NCI-H146 treated with DMSO at 0.1 percent for 48 hours (cell line): ENCODE measurements around the gene JPT1.
A peak's percentile ranks its signal among the peaks of the same experiment; 100 is the strongest.
"Not testable (repeated sequence)": the region's sequence is repeated elsewhere in the genome, so short reads cannot be mapped to it uniquely, and the experiment has no call there.

Experiments used
- DNase-seq: peaks from one replicate; lab custom pipeline; 2025; ENCODE audit not compliant: unreplicated experiment; lab: John Stamatoyannopoulos, UW

JPT1 gene, protein sequence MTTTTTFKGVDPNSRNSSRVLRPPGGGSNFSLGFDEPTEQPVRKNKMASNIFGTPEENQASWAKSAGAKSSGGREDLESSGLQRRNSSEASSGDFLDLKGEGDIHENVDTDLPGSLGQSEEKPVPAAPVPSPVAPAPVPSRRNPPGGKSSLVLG

DNA sequence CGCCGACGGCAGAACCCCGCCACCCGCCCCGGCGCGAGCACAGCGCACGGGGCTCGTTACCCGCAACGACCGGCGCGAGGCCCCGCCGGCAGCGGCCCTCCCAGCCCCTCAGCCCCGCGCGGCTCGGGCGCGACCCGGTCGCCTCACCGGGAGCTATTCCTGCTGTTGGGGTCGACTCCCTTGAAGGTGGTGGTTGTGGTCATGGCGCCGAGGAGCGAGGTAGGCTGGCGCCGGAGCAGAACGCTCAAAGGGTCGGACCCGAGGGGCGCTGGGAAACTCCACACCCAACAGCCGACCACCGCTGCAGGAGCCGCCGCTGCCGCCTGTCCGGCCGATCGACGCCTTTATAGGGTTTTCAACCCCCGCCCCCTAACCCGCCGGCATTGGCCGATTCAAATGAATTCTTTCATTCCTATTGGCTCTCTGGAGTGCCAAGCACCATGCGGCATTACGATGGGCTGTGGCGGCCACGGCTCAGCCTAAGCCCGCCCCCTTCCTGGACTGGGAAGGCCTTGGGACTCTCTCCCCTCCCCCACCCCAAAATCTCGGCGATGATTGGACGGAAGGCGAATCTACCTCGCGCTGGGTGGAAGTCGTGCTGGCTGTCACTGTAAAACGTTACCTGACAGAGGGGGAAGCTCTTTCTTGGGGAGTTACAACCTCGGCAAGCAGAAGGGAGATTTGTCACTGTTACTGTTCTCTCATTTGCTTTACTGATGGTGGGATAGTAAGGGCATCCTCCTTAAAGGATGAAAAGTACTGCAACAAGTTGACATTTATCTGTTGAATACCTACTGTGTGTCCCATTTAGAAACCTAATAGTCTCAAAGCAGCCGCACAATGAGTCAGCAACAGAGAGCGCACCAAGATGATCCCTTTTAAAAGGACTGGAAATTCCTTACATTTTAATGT lies at the start of gene JPT1:
Gene JPT1 (minus strand): TSS at position 318 of the 912 bp plus-strand sequence. CDS start 115 bp downstream, at position 203.
- DNase-seq = peak; percentile 94

DNA sequence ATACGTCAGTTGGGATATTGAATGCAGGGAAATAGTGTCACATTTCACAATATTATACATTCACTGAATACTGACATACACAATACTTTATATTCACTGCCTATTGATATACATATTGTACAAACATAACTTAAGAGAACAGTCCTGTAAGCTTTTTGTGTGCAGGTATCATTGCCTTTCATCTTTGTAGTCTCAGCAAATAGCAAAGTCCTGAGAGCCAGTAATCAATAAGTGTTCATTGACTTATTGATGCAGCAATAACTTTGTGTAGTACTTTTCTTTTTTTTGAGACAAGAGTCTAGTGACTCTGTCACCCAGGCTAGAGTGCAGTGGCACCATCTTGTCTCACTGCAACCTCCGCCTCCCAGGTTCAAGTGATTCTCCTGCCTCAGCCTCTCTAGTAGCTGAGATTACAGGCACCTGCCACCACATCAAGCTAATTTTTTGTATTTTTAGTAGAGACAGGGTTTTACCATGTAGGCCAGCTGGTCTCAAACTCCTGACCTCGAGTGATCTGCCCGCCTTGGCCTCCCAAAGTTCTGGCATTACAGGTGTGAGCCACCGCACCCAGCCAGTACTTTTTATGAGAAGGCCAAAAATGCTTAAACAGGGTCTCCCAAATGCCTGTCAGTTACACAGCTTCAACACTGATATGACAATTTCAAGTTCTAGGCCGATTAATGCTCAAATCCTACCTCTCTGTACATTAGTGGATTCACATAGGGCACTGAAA lies 45.7 kb upstream of the JPT1 start:
- no peak for DNase-seq

DNA sequence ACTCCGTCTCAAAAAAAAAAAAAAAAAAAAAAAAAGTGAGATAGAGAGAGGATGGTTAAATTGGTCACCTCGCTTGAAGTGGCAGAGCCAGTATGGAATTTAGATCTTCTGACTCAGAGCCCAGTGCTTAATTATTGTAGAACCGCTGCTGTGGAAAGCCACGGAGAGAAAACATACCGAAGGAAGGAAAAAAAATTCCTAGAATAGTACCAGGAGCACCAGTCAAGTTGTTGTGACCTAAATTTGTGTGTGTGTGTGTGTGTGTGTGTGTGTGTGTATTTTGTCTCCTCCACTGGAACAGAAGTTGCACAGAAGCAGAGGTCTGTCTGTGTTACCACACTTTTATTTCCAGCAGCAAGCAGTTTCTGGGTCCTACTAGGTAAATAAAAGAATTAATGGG lies 40.6 kb upstream of the JPT1 start:
- DNase-seq = no peak

DNA sequence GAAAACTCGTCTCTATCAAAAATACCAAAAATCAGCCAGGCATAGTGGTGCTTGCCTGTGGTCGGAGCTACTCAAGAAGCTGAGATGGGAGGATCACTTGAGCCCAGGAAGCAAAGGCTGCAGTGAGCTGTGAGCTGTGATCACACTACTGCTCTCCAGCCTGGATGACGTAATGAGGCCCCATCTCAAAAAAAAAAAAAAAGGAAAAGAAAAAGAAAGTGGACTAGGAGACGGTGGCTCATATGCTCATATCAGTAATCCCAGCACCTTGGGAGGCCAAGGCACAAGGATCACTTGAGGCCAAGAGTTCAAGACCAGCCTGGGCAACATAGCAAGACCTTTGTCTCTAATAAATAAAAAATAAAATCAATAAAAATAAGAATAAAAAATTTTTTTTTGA lies 37.3 kb upstream of the JPT1 start:
- no peak for DNase-seq

DNA sequence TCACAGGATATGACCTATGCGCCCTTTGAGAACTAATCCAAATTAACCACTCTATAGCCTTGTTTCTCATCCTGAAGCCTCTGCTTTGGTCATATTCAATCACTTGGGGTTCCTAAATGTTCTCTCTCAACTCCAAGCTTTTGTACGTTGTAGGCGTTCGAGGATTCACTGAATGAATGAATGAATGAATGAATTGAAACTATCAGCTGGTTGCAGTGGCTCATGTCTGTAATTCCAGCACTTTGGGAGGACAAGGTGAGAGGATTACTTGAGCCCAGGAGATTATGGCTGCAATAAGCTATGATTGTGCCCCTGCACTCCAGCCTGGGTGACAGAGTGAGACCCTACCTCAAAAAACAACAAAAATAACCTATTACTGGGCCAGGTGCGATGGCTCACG lies 34.3 kb upstream of the JPT1 start:
- no peak for DNase-seq

DNA sequence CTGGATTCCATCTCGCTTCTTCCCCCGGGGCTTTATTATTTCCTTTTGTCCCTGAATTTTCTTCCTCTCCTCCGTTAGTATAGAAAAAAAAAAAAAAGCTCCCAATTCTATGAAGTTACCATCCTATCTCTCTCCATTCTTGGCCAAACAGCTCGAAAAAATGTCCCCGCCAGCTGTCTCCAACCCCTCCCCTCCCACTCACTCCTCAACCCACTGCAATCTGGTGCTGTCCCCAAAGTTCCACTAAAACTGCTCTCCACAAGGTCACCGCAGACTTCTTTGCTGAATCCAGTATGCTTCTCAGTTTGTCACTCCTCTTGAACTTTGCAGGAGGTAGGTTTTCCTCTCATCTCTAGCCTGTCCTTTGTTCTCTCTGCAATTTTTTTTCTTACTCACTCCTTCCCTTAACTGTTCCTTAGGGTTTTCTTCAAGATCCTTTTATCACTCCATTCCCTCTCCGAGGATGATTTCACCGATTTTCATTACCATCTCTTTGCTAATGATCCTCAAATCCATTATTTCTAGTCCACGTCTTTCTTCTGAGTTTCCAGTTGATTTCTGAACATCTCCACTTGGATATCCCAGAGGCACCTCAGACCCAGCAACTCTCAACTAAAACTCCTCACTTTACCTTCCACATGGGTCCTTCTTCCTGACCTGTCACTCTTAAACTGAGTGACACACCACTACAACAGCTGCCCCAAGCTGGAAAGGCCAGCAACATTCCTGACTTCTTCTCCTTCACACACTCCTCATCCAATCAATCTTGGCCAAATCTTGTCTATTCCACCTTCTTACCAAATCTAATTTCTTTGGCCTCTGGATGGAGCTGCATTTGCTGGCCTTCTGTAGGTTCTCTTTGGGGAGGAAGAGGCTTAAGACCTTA lies 29.9 kb upstream of the JPT1 start:
- no peak for DNase-seq

DNA sequence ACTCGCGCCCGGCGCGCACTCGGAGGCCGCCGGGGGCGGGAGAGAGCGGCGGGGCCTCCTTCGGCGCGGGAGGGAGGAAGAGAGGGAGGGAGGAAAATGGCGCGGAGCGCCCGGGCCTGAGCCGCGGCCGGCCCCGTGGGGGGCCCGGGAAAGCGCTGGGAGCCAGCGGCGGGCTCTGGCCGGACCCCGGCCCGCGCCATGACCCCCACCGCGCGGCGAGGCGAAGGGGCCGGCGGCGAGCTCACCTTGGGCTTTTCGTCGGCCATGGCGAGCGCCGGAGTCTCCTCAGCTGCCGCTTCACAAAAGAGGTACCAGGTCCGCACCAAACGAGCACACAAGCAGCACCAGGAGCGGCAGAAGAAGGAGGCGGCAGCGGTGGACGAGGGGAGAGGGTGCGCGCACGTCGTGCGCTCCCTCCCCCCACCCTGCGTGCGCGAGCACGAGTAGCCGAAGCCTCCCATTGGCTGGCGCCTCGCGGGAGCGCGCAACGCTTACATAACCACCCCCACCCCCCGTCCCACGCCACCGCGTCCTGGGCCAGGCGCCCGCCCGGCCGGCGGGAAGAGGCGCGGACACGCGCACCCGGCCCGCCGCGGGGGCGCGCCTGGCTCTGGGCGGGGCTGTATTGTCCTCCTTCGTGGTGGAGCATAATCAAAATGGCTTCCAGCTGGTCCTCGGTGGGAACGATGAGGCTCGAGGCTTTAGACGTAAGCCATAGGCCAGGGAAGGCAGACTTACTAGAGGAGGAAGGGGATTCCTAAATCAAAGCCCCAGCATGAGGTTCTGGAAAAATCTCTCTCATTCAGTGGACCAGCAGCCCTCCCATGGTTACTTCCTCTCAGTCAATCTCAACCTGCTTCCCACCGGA lies 28.5 kb upstream of the JPT1 start, which contains the start of gene SUMO2:
Gene SUMO2 (minus strand): TSS at position 391 of the 868 bp plus-strand sequence. CDS start 125 bp downstream, at position 266.
- DNase-seq = peak; percentile 66

DNA sequence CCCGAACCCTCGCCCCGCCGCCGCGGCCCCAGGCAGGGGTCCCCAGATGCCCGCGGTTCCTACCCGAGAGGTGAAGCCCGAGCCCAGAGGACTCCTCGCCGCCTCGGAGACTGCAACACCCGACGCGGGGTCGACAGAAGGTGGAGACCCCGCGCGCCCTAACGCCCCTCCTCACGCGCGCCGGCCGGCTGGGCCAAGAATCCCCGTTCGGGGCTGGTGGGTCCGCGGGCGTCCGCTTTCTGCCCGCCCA lies 27.9 kb upstream of the JPT1 start:
- no peak for DNase-seq

DNA sequence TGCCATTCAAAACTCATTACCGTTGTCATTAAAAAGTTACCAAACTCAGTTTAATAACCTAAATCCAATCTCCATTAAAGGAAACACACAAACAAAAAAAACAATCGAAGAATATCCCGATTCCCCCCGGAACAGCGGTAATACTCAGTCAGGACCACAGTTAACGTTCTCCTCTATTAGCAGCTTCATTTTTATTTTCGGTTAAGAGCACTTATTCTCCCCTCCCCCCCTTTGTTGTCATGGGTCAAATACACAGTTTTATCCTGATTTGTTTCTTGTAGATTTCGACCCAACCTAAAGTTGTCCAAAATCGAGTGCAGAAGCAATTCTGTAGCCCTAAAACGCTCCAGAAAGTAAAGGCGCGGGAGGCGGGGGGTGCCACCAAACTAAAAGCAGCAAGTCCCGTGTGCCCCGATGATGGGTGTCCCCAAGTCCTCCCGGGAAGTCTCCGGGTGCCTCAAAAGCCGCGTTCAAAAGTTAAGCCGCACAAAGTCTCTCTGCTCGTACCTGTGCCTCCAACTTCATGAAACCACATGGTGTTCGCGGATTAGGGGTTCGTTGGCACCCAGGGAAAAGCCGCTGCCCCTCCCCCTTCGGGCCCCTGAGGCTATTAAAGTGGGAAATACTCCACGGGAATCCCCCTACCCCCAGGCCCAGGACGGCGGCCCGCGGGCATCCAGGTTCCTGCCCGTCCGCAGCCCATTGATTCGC lies 27.5 kb upstream of the JPT1 start:
- DNase-seq = no peak

DNA sequence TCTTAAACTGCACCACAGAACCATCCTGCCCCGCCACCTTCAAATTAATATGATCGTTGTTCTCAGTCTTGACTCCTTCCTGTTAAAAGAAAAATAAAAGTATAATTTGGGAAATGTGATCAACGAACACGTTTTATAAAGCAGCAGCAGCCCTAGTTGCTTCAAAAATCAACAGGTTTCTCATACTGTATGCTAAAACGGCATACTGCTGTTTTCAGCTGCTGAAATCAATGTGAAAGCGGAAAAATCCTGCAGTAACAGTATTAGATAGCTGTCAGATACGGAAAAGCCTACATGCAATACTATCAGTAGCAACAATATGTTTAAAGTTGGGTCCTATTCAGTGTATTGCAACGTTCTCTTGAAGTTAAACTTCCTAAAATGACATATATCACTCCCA lies 26.8 kb upstream of the JPT1 start:
- DNase-seq = no peak

DNA sequence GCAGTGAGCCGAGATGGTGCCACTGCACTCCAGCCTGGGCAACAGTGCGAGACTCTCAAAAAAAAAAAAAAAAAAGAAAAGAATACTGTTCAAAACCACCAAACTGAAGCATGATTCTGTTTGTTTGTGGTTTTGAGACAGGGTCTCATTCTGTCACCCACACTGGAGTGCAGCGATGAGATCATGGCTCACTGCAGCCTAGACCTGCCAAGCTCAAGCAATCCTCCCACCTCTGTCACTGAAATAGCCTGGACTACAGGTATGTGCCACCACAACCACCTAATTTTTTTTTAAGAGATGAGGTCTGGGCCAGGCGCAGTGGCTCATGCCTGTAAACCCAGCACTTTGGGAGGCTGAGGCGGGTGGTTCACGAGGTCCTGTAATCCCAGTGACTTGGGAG lies 24.1 kb upstream of the JPT1 start:
- DNase-seq = no peak

DNA sequence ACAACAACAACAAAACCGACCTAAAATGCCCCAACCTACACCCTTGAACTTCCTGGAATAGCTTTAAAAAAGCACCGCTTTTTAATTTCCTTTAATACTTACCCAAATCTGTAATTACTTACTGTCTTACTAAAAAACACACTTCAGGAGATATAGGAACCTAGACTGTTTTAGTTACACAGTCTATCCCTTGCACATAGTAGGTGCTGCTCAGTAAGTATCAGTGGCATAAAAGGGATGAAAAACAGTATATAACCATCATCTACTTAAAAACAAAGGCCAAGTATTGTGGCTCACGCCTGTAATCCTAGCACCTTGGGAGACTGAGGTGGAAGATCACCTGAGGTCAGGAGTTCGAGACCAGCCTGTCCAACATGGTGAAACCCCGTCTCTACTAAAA lies 22.3 kb upstream of the JPT1 start:
- DNase-seq = no peak

DNA sequence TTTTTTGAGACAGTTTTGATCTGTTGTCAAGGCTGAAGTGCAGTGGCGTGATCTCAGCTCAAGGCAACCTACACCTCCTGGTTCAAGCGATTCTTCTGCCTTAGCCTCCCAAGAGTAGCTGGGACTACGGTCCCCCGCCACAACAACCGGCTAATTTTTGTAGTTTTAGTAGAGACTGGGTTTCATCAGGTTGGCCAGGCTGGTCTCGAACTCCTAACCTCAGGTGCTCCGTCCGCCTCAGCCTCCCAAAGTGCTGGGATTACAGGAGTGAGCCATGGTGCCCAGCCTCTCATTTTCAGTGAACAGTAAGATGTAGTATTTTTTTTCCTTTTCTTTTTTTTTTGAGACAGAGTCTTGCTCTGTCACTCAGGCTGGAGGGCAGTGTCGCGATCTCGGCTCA lies 20.7 kb upstream of the JPT1 start:
- no peak for DNase-seq

DNA sequence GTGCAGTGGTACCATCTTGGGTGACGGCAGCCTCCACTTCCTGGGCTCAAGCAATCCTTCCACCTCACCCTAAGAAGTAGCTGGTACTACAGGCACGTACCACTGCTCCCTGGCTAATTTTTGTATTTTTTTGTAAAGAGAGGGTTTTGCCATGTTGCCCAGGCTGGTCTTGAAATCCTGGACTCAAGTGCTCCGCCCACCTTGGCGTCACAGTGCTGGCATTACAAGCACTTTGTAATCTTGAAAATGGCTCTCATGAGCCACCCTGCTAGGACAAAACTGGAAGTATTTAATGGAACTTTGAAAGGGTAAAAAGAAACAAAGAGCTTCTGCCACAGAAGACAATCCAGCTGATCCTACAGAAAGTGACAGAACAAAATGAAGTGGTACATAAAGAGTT lies 19.2 kb upstream of the JPT1 start:
- no peak for DNase-seq

DNA sequence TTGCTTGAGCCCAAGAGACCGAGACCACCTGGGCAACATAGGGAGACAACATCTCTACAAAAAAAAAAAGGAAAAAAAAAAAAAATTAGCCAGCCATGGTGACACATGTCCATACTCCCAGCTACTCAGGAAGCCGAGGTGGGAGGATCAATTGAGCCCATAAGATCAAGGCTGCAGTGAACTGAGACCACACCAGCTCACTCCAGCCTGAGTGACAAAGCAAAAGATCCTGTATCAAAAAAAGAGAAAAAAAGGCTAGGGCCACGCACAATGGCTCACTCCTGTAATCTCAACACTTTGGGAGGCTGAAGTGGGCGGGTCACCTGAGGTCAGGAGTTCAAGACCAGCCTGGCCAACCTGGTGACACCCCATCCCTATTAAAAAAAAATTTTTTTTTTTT lies 14.7 kb upstream of the JPT1 start:
- no peak for DNase-seq

DNA sequence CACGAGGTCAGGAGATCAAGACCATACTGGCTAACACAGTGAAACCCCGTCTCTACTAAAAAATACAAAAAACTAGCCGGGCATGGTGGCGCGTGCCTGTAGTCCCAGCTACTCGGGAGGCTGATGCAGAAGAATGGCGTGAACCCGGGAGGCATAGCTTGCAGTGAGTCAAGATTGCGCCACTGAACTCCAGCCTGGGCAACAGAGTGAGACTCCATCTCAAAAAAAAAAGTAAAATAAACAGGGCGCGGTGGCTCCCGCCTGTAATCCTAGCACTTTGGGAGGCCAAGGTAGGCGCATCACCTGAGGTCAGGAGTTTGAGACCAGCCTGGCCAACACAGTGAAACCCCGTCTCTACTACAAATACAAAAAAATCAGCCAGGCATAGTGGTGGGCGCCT lies 10.3 kb upstream of the JPT1 start:
- not testable (repeated sequence) for DNase-seq

DNA sequence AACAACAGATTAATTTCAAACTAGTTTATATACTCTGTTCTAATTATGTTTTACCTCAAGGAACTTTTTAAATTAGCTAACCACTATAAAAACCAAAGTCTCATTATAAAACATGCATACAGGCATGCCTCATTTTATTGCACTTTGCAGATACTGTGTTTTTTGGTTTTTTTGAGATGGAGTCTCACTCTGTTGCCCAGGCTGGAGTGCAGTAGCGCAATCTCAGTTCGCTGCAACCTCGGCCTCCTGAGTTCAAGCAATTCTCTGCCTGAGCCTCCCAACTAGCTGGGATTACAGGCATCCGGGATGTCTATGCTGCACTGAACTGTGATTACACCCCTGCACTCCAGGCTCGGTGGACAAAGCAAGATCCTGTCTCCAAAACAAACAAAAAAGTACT lies 8.8 kb upstream of the JPT1 start:
- no peak for DNase-seq

DNA sequence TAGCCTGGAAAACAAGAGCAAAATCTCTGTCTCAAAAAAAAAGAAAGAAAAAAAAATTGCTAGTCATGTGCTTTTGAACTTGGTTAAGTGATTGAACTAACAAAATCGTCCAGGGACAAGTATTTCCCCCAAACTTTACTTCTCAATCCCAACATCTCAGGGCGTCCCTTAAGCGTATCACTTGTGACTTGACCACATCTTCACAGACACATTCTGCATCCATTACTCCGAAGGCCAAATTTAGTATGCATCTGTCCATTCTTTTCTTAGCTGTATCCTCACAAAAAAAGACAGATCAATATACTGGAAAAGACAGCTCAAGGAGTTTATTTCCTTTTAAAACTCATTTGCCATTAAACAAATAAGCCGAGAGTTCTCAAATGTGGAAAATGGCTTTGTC lies 5.9 kb upstream of the JPT1 start:
- DNase-seq = no peak

DNA sequence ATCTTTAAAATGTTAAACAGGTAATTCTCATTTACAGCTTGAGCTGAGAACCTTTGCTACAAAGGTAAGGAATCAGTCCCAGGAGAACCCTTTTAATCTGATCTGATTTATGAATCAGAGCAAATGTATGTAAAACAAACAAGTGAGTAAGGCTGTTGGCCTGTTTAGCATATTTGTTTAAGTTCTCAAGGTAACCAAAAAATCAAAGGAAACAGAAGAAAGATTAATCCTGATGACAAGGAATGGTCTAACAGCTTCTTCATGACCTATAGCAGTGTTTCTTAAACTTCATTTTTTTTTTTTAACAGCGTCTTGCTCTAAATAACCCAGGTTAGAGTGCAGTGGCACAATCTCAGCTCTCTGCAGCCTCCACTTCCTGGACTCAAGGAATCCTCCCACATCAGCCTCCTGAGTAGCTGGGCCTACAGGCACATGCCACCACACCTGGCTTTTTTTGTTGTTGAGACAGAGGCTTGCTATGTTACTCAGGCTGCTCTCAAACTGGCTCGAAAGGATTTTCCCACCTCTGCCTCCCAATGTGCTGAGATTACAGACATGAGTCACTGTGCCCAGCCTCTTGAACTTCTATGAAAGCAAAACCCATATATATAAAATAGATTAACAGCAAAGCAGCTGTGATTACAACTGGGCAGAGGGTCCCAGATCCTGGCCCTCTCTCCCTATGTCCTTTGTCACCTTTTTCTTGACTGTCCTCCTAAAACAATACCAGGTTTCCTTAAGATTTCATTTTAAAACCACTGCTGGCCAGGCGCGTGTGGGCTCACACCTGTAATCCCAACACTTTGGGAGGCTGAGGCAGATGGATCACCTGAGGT lies 5.1 kb upstream of the JPT1 start:
- no peak for DNase-seq
